ENCODE data around the gene FUBP3.

DNA sequence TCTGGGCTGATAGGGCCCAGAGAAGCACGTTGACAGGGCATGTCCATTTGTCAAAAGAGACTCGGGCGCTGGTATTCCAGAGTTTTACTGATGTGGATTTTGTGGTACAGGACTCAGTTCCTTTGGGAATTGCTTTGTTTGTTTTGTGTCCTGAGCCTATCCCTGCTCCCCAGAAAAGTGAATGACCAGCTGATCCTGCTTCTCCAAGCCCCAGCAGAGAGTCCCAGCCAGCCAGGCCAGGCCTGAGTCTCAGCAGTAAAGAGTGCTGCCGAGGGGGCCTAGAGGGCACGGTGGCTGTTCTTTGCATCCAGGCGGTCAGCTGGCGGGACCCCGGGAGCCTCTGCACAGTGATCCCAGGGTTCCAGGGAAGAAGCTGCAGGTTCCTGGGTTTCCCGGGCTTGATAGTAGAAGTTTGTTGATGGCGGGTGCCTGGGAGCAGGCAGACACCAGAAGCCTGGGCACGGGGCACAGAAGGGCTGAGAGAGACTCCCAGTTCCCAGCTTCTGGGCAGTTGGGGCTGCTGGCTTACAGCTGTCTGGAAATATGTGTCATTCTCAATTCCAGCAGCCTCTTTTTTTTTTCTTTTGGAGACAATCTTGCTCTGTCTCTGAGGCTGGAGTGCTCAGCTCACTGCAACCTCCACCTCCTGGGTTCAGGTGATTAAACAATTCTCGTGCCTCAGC lies 93.7 kb downstream of the FUBP3 start:
- TF ChIP-seq, protein P1, sequence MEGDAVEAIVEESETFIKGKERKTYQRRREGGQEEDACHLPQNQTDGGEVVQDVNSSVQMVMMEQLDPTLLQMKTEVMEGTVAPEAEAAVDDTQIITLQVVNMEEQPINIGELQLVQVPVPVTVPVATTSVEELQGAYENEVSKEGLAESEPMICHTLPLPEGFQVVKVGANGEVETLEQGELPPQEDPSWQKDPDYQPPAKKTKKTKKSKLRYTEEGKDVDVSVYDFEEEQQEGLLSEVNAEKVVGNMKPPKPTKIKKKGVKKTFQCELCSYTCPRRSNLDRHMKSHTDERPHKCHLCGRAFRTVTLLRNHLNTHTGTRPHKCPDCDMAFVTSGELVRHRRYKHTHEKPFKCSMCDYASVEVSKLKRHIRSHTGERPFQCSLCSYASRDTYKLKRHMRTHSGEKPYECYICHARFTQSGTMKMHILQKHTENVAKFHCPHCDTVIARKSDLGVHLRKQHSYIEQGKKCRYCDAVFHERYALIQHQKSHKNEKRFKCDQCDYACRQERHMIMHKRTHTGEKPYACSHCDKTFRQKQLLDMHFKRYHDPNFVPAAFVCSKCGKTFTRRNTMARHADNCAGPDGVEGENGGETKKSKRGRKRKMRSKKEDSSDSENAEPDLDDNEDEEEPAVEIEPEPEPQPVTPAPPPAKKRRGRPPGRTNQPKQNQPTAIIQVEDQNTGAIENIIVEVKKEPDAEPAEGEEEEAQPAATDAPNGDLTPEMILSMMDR (IDR thresholded peaks at IDR 0.05; ENCODE audit: insufficient read depth, low read length, poor library complexity, severe bottlenecking), result no peak
- TF ChIP-seq EZH2phosphoT487 (conservative IDR thresholded peaks at IDR 0.05; ENCODE audit: low read length), result no peak

Data from SU-DHL-6 (cell line).